IgD-negative memory B cell (primary cell): ENCODE results near the gene ORAI1. TPM values are rescaled to one million over a fixed set of nuclear protein-coding genes. Genes with fewer than 3 reads are reported as not detected.

Experiments used
- H3K27ac Mint-ChIP-seq, 3 donors: one replicate each; pipeline ENCODE4 v1.8.0; 2020 to 2022; ENCODE audit warnings: mild to moderate bottlenecking in 3 of 3, mixed read lengths in 3 of 3, moderate library complexity in 1 of 3
- H3K27me3 Mint-ChIP-seq: one replicate; pipeline ENCODE4 v1.8.0; 2021; ENCODE audit warnings: mixed read lengths
- H3K36me3 Mint-ChIP-seq: one replicate; pipeline ENCODE4 v1.8.0; 2020; ENCODE audit warnings: mild to moderate bottlenecking, mixed read lengths
- H3K4me1 Mint-ChIP-seq, 3 donors: one replicate each; pipeline ENCODE4 v1.8.0; 2020 to 2022; ENCODE audit warnings: mixed read lengths in 3 of 3, mild to moderate bottlenecking in 1 of 3
- H3K4me3 Mint-ChIP-seq, 4 donors: one replicate each; pipeline ENCODE4 v1.8.0; 2020 to 2022; ENCODE audit warnings: mild to moderate bottlenecking in 4 of 4, mixed read lengths in 4 of 4, moderate library complexity in 3 of 4
- H3K9me3 Mint-ChIP-seq, 3 donors: one replicate each; pipeline ENCODE4 v1.8.0; 2020 to 2021; ENCODE audit warnings: mixed read lengths in 3 of 3, mild to moderate bottlenecking in 1 of 3
- polyA plus RNA-seq: library from polyadenylated mRNA; unstranded; fragments of 300-500 nt; fragmentation: Illumina TruSeq; gene quantifications from one replicate; pipeline ENCODE4 v1.2.3, GENCODE V29; 2021

ORAI1 gene
- polyA plus RNA-seq, 1 donor from 2014 or later, result 109 TPM

DNA sequence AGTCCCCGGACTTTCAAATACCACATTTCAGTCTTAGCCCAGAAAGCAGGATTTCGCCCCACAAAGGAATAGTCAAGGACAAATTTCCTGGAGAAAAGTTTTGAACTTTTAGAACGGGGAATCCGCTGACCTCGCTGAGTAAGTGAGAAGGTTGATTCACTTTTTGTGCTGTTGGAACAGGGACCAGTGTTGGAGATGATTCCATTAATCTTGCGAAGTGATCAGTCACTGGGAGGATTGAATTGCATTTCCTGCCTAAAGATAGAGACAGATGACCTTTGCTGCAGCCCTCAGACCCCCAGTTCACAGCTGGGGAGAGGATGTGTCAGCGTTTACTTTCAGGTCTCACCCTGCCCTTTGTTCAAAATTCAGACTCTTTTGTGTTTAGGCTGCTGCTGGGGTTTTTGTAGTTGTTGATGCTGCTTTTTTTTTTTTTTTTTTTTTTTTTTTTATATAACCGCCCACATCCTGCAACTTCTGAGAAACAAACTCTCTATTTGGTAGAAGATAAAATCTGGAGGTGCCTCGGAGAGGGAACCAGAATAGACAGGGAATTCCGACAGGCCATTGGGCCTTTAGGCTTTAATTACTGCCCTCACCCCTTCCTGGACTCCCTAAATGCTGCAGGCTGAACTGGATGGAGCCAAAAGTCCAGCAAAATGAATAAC lies 35.7 kb upstream of the ORAI1 start:
- H3K27ac Mint-ChIP-seq, result peak overlapping the region; percentile 97 to 99 (median 98)
- H3K4me3 Mint-ChIP-seq, result peak overlapping the region; percentile 78 to 94 (median 88)
- H3K4me1 Mint-ChIP-seq, result peaks cover 17 to 28% (median 24%) of the 10 kb centered on the region in 3 donors
- peaks cover 2% of the 10 kb centered on the region for H3K27me3 Mint-ChIP-seq
- no peaks in the 10 kb centered on the region for H3K36me3 Mint-ChIP-seq
- H3K9me3 Mint-ChIP-seq, result no peaks in the 10 kb centered on the region

DNA sequence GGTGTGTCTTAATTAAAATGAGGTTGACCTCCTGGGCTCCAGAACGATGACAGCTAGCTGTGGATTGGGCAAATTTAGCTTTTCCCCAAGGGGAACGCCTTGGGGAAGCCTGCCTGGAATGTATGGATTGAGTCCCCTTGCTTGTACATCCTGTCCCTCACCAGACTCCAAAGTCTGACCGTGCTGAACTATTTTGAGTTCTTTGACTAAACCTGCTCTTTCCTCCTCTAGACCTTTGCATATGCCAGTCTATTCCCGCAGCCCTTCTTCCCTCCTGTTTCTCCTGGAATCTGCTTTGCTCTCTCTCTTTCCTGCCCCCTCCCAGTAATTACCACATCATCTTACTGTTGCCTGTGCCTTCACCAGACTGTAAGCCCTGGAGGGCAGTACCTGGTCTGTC lies 34.0 kb upstream of the ORAI1 start:
- Mint-ChIP-seq H3K27ac (peak overlapping the region in 2 of 3 donors; percentile 76 to 98), H3K9me3 (peaks cover 0 to 2% (median 0%) of the 10 kb centered on the region in 3 donors), H3K27me3 (peaks cover 2% of the 10 kb centered on the region), H3K4me3 (peak overlapping the region in 2 of 4 donors; percentile 63 to 73), H3K36me3 (no peaks in the 10 kb centered on the region), H3K4me1 (peaks cover 17 to 28% (median 25%) of the 10 kb centered on the region in 3 donors)

DNA sequence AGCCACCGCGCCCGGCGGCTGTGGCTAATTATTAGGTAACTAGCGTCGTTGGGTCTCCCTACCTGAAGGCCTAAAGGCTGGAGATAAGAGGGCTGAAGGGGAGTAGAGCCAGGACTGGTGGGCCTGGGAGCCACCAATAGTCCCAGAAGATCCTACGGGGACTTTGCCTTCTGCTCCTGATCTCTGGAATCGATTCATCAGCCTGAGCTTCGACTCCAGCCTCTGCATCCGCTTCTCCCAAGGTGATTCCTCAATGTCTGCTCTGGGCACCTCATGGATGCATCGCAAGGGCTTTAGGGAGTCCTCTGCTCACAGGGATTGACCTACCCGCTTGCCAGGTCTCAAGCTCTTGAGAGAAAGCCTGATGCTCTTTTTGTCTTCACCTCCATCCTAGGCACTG lies 30.8 kb upstream of the ORAI1 start:
- Mint-ChIP-seq H3K27me3 (no peaks in the 10 kb centered on the region), H3K4me1 (peaks cover 11 to 19% (median 18%) of the 10 kb centered on the region in 3 donors), H3K9me3 (peaks cover 0 to 2% (median 0%) of the 10 kb centered on the region in 3 donors), H3K36me3 (no peaks in the 10 kb centered on the region), H3K27ac (no peak overlapping the region), H3K4me3 (peak overlapping the region in 1 of 4 donors; percentile 1)

DNA sequence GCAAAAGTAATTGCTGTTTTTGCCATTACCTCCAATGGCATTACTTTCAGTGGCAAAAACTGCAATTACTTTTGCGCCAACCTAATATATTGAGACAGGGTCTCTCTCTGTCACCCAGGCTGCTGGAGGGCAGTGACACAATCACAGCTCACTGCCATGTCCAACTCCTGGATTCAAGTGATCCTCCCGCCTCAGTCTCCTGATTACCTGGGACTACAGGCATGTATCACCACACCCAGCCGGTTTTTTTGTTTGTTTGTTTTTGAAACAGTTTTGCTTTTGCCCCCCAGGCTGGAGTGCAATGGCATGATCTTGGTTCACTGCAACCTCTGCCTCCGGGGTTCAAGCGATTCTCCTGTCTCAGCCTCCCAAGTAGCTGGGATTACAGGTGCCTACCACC lies 29.8 kb upstream of the ORAI1 start:
- Mint-ChIP-seq H3K36me3 (no peaks in the 10 kb centered on the region), H3K9me3 (peaks cover 0 to 2% (median 0%) of the 10 kb centered on the region in 3 donors), H3K4me3 (no peak overlapping the region), H3K4me1 (peaks cover 4 to 10% (median 9%) of the 10 kb centered on the region in 3 donors), H3K27ac (peak overlapping the region in 2 of 3 donors; percentile 19 to 39), H3K27me3 (no peaks in the 10 kb centered on the region)

DNA sequence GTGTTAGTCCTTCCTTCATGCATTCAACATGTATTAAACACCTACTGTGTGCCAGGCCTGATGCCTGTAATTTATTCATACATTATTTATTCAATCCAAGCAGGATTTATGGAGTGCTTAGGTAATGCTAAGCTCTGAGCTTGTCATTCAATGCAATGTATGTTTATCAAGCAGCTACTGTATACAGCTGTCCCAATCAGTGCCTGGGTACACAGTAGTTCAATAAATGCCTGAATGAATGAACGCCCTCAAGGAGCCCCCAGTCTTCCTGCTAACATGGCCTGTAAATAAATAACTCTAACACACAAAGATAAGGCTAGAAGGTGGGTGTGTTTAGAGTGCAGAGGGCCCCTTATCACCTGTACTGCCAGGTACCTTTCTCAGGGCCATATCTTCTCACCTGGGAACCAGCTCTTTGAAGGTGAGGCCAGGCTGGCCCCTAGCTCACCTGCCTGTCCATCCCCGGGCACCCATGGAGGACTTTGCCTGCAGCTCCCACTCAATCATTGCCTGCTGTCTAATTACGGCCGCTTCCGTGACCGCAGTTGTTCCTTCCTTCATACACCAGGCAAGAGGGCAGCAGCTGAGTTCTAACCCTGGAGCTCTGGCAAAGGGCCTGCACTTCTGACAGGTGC lies 25.5 kb upstream of the ORAI1 start:
- no peak overlapping the region for H3K4me3 Mint-ChIP-seq
- H3K9me3 Mint-ChIP-seq, result peaks cover 0 to under 1% (median 0%) of the 10 kb centered on the region in 3 donors
- H3K27me3 Mint-ChIP-seq, result no peaks in the 10 kb centered on the region
- H3K36me3 Mint-ChIP-seq, result no peaks in the 10 kb centered on the region
- no peak overlapping the region for H3K27ac Mint-ChIP-seq
- H3K4me1 Mint-ChIP-seq, result peaks cover 0 to 3% (median 0%) of the 10 kb centered on the region in 3 donors

DNA sequence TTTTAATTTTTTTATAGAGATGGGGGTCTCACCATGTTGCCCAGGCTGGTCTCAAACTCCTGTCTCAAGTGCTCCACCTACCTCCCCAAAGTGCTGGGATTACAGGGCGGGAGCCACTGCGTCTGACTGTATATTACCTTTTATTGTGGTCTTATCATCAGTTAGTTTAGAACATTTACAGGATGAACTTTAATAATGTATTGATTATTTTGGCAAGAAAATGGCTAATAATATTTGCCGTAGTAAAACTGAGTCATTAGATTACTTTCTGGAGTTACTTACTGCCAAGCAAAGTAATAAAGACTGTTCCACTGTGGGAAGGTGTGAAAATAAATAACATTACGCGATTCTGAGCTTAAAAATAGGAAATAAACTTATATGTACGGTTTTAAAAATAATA lies 23.6 kb upstream of the ORAI1 start:
- no peaks in the 10 kb centered on the region for H3K9me3 Mint-ChIP-seq
- peaks cover 0 to 2% (median 0%) of the 10 kb centered on the region in 3 donors for H3K4me1 Mint-ChIP-seq
- H3K36me3 Mint-ChIP-seq, result no peaks in the 10 kb centered on the region
- no peak overlapping the region for H3K27ac Mint-ChIP-seq
- H3K27me3 Mint-ChIP-seq, result no peaks in the 10 kb centered on the region
- H3K4me3 Mint-ChIP-seq, result no peak overlapping the region

DNA sequence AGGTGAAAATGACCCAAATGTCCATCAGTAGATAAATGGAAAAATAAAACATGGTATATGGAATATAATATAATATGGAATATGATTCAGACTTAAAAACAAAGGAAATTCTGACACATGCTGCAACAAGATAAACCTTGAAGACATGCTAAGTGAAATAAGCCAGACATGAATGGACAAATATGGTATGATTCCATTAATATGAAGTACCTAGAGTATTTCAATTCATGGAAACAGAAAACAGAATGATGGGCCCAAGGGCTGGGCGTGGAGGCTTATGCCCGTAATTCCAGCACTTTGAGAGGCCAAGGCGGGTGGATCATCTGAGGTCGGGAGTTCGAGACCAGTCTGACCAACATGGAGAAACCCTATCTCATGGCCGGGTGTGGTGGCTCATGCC lies 22.7 kb upstream of the ORAI1 start:
- Mint-ChIP-seq H3K4me3 (no peak overlapping the region), H3K27me3 (no peaks in the 10 kb centered on the region), H3K9me3 (no peaks in the 10 kb centered on the region), H3K4me1 (peaks cover 0 to 2% (median 0%) of the 10 kb centered on the region in 3 donors), H3K27ac (no peak overlapping the region), H3K36me3 (no peaks in the 10 kb centered on the region)

DNA sequence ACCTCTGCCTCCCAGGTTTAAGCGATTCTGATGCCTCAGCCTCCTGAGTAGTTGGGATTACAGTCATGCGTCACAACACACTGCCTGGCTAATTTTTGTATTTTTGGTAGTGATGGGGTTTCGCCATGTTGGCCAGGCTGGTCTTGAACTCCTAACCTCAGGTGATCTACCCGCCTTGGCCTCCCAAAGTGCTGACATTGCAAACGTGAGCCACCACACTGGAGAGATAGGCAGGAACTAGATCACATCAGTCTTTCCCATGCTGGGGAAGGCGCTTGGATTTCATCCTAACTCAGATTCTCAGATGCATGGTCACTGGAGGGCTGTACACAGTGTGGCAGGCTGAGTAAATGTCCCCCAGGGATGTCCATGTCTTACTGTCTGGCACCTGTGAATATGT lies 18.0 kb upstream of the ORAI1 start:
- Mint-ChIP-seq H3K27me3 (no peaks in the 10 kb centered on the region), H3K9me3 (no peaks in the 10 kb centered on the region), H3K4me1 (no peaks in the 10 kb centered on the region), H3K36me3 (no peaks in the 10 kb centered on the region), H3K4me3 (no peak overlapping the region), H3K27ac (no peak overlapping the region)

DNA sequence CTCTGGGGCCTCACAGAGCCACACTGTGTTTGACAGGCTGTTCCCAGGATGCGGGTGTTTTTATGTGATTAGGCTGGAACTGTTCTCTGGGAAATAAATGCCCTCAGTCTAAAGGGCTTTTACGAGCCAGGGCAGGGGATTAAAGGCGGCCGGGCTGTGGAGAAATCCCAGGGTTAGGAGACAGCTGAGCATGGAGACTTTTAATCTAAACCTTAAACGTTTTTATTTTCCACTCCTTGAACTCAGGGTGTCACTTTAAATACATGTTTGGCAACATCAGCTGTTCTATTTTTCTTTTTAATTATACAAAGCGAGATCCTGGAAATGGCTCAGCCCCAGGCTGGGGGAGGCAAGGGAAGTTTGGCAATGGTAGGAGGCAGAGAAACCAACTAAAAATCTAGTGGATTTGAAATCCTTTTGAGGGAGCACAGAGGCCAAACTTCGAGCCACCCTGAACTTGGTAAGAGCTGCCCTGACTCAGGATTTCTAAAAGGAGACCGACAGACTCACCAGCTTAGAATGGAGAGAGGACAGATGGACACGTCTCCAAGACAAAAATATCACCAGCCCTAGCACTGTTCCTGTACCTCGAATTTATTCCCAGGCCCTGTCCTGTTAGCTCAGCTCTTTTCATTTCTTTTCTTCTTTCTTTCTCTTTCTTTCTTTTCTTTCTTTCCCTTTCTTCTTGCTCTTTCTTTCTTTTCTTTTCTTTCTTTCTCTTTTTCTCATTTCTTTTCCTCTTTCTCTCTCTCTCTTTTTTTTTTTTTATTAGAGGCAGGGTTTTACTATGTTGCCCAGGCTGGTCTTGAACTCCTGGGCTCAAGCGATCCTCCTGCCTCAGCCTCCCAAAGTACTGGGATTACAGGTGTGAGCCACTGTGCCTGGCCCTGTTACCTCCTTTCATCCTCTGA lies 15.8 kb upstream of the ORAI1 start:
- Mint-ChIP-seq H3K4me1 (peaks cover 0 to 2% (median 0%) of the 10 kb centered on the region in 3 donors), H3K4me3 (no peak overlapping the region), H3K9me3 (no peaks in the 10 kb centered on the region), H3K36me3 (no peaks in the 10 kb centered on the region), H3K27me3 (no peaks in the 10 kb centered on the region), H3K27ac (peak overlapping the region in 1 of 3 donors; percentile 83)

DNA sequence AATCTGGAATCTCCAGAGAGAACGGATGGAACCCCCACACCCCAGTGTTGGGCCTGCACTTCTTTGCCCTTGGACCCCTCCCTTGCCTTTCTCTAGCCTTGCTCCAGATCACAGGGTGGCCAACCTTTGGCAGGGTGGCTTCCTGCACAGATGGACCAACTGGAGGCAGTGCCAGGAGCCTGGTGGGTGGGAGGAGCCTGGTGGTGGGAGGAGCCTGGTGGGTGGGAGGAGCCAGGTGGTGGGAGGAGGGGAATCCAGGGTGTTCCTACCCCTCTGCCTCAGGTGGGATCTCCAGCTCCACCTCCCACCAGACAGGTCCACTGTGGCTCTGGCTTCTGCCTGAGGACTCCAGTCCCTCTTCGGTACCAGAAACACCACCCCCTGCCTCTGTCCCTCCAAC lies 15.0 kb upstream of the ORAI1 start:
- Mint-ChIP-seq H3K27ac (peak overlapping the region in 1 of 3 donors; percentile 83), H3K4me3 (no peak overlapping the region), H3K36me3 (no peaks in the 10 kb centered on the region), H3K4me1 (peaks cover 0 to 3% (median 1%) of the 10 kb centered on the region in 3 donors), H3K9me3 (no peaks in the 10 kb centered on the region), H3K27me3 (no peaks in the 10 kb centered on the region)

DNA sequence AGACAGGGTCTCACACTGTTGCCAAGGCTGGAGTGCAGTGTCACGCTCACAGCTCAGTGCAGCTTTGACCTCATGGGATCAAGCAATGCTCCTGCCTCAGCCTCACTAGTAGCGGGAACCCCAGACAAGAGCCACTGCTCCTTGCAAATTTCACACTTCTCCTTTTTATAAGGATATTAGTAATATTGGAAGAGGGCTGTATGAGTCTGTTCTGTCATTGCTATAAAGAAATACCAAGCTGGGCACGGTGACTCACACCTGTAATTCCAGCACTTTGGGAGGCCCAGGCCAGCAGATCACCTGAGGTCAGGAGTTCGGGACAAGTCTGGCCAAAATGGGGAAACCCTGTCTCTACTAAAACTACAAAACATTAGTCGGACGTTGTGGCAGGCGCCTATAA lies 12.9 kb upstream of the ORAI1 start:
- Mint-ChIP-seq H3K4me3 (no peak overlapping the region), H3K27me3 (no peaks in the 10 kb centered on the region), H3K9me3 (no peaks in the 10 kb centered on the region), H3K4me1 (peaks cover under 1 to 3% (median 1%) of the 10 kb centered on the region in 3 donors), H3K36me3 (no peaks in the 10 kb centered on the region), H3K27ac (peak overlapping the region in 1 of 3 donors; percentile 19)

DNA sequence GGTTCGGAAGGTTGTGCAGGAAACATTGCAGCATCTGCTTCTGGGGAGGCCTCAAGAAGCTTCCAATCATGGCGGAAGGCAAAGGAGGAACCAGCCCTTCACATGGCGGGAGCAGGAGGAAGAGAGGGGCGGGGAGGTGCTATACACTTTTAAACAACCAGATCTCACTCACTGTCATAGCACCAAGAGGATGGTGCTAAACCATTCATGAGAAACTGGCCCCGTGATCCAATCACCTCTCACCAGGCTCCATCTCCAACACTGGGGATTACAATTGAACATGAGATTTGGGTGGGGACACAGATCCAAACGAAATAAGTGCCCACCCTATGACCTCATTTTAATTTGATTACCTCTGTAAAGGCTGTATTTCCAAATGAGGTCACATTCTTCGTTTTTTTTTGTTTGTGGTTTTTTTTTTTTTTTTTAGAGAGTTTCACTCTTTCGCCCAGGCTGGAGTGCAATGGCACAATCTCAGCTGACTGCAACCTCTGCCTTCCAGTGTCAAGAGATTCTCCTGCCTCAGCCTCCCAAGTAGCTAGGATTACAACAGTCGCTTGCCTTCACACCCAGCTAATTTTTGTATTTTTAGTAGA lies 11.4 kb upstream of the ORAI1 start:
- peaks cover 2% of the 10 kb centered on the region for H3K27me3 Mint-ChIP-seq
- peaks cover 6 to 8% (median 7%) of the 10 kb centered on the region in 3 donors for H3K4me1 Mint-ChIP-seq
- H3K9me3 Mint-ChIP-seq, result no peaks in the 10 kb centered on the region
- peak overlapping the region in 2 of 4 donors; percentile 51 to 79 for H3K4me3 Mint-ChIP-seq
- no peaks in the 10 kb centered on the region for H3K36me3 Mint-ChIP-seq
- peak overlapping the region in 1 of 3 donors; percentile 82 for H3K27ac Mint-ChIP-seq

DNA sequence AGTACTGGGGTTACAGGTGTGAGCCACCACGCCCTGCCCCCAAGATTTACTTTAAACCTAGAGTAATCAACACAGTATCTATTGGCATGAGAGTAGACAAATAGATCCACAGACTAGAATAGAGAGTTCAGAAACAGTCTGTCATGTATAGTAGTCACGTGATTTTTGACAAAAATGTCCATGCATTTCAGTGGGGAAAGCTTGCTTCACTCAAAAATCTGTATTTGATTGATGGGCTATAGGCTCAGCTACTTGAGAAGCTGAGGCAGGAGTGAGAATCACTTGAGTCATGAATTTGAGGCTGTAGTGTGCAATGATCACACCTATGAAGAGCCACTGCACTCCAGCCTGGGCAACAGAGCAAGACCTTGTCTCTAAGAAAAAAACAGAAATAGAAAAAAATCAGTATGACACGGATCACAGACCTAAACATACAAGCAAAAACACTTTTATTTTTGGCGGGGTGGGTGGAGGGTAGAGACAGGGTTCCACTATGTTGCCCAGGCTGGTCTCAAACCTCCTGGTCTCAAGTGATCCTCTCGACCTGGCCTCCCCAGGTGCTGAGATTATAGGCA lies 7.6 kb upstream of the ORAI1 start:
- H3K4me1 Mint-ChIP-seq, result peaks cover 6 to 8% (median 7%) of the 10 kb centered on the region in 3 donors
- H3K9me3 Mint-ChIP-seq, result no peaks in the 10 kb centered on the region
- peak overlapping the region in 2 of 4 donors; percentile 49 to 72 for H3K4me3 Mint-ChIP-seq
- H3K27ac Mint-ChIP-seq, result peak overlapping the region in 1 of 3 donors; percentile 68
- peaks cover 2% of the 10 kb centered on the region for H3K27me3 Mint-ChIP-seq
- H3K36me3 Mint-ChIP-seq, result no peaks in the 10 kb centered on the region

DNA sequence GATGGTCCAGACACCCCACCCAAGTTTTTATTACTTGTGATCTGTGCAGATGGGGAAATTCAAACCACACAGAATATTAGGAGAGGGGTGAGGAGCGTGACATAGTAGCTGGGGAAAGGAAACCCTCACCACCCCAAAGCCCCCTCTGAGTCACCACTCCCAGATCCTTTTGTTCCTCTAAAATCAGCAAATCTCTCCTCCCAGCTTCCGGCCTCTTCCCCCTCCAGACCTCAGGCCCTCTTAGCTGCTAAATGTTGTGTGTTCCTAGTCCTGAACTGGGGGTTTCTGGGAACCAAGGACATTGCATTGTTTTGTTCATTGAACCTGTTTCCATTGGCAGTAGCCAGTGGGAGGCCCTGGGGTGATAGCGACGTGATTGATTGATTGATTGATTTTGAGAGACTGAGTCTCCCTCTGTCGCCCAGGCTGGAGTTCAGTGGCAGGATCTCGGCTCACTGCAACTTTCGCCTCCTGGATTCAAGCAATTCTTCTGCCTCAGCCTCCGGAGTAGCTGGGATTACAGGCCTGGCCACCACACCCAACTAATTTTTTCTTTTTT lies 5.9 kb upstream of the ORAI1 start:
- peak overlapping the region in 1 of 3 donors; percentile 20 for H3K27ac Mint-ChIP-seq
- H3K4me1 Mint-ChIP-seq, result peaks cover 11 to 12% (median 12%) of the 10 kb centered on the region in 3 donors
- H3K9me3 Mint-ChIP-seq, result no peaks in the 10 kb centered on the region
- H3K4me3 Mint-ChIP-seq, result no peak overlapping the region
- no peaks in the 10 kb centered on the region for H3K36me3 Mint-ChIP-seq
- H3K27me3 Mint-ChIP-seq, result peaks cover 2% of the 10 kb centered on the region
